DMS53 (cell line): ENCODE results near the gene PTPRM.

Source experiments
- DNase-seq: peaks from one replicate; lab custom pipeline; 2025; lab: John Stamatoyannopoulos, UW

The PTPRM gene

DNA sequence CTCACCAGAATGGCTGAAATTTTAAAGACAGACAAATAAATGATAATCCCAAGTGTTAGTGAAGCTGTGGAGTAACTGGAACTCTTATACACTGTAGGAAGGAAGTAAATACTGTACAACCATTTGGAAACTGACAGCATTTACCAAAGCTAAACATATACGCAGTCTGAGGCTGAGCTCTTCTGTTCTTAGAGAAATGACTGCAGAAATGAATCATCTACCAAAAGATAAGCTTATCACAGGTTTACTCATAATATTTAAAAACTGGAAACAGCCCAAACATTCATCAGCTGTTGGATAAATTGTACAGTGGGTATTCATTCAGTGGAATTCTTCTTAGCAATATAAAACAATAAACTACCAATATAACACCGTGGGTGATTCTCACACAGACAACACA lies 824.0 kb downstream of the PTPRM start:
- no peak for DNase-seq

DNA sequence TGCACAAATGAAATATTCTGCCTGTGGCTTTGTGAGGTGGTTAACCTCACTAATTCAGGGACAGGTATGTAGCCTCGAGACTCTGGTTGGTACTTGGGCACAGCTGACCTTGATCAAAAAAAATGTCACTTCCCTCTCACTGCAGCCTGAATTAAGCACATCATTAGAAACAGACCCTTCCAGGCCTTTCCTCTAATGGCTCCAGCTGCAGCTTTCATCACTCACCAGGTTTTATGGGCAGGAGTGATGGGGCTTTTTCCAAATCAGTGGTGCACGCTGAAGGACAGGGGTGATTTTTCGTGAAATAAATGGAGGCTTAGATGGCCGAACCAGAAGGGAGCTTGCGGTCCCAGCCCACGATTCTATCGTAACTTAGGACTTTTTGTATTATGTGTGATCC lies 829.1 kb downstream of the PTPRM start:
- no peak for DNase-seq

DNA sequence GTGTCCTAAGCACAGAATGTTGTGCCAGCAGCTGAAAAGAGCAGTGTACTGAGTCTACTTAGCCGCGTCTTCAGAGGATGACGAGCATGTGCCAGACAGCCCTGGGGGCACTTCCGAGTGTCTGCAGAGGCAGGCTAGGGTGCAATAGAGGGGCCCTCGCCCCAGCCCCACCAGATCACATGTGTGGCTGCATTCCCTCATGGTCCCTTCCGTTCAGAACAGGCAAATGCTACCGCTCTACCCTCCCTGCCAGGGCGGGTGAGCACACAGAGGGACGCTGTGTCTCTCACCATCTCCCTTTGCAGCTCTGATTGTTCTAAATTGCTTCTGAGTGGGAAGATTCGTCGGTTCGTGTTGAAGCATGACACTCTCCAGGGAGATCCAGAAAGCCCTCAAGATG lies 829.9 kb downstream of the PTPRM start:
- no peak for DNase-seq

DNA sequence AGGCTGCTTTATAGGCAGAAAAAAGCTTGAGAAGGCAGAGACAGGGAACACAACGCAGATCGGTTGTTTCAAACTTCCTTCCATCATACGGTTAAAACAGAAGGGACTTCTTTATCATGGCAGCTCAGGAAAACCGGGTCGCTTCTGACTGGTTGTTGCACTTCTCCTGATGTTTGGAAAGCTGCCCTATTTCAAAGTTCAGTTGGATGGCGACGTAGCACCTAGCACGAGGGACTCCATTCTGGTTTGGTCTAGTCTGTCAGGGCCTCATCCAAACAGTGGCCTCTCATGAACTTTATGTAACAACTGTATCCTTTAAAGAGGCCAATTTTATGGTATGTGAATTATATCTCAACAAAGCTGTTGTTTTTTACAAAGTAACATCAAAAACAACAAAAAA lies 832.0 kb downstream of the PTPRM start:
- DNase-seq: no peak

DNA sequence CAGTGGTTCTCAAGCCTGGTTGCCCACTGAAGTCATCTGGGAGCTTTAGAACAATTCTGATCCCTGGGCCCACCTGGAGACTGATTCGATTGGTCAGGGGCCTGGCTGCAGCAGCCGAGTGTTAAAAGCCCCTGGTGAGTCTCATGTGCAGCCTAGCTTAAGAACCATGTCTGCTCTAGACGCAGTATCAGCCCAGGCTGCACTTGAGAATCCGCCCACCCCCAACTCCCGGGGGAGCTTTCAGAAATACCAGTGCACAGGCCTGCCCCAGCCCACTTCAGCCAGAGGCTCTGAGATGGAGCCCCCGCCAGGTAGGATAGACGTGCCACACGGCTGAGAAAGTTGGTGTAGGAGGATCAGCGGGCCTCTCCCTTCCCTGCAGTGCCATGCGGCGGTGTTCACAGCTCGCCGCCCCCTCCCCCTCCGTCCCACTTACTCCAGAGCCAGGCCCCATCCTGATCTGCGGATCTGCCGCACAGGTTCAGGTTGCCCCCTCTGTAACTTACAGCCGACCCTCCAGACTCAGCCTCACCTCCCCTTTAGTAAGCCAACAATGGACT lies 833.2 kb downstream of the PTPRM start:
- no peak for DNase-seq

DNA sequence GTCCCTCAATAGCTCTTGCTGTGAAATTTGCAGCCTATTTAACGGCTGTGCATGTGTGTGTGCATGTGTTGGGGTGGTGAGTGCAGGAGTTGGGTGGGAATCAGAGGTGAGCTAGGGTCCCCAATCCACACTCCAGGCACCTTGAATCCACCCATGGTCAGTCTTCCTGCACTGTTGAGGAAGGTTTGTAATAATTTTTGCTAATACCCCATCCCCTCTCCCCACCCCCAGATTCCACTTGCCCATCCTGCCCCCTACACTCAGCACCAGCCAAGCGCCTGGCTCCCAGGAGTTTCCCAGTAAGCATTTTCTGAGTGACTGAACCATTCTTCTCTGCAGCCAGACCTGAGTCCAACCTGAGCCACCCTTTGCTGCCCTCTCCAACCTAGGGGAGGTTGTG lies 833.7 kb downstream of the PTPRM start:
- no peak for DNase-seq

DNA sequence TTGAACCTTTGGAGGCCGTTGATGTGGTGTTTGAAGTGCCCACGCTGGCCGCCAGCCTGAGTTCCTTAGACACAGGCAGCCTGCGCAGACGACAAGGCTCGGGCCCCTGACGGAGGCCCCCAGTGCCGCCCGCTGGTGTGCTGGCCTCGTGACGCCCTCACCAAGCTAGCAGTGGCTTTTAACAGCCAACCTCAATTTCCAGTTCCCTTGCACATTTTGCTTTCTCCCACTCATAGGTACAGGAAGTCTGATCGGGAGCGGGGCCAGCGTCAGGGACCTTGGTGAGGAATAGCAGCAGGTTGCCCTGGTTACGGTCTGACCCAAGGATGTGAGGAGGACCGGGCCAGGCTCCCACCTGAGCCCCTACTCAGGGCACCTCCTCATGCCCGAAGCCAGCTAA lies 834.5 kb downstream of the PTPRM start:
- DNase-seq: no peak

DNA sequence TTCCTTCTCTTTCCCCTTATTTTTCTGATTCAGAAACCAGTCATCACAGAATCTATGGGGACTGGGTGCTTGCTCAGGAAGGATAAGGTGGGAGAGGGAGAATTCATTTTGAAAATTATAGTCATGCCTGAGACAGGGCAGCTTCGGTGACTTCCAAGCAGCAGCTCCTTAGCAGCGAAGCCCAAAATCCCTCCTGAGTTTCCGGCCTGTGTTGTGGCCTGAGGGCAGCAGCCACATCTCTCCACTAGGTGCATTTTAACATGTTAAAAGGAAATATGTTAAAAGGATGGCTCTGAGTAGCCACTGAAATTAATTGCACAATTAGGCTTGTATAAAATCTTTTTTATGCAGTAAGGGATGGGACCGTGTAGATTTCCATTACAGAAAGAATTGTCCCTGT lies 835.1 kb downstream of the PTPRM start:
- DNase-seq: no peak

DNA sequence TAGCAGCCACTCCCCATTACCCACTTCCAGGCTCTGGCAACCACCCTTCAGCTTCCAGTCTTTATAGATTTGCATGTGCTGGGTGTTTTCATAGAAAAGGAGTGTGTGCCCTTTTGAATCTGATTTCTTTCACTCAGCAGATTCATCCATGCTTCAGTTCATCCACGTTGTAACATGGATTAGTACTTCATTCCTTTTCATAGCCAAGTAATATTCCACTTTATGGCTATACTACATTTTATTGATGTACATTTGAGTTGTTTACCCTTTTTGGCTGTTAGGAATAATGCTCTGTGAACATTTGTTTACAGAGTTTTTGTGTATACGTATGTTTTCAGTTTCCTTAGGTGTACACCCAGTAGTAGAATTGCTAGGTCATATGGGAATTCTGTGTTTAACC lies 836.6 kb downstream of the PTPRM start:
- DNase-seq: no peak

DNA sequence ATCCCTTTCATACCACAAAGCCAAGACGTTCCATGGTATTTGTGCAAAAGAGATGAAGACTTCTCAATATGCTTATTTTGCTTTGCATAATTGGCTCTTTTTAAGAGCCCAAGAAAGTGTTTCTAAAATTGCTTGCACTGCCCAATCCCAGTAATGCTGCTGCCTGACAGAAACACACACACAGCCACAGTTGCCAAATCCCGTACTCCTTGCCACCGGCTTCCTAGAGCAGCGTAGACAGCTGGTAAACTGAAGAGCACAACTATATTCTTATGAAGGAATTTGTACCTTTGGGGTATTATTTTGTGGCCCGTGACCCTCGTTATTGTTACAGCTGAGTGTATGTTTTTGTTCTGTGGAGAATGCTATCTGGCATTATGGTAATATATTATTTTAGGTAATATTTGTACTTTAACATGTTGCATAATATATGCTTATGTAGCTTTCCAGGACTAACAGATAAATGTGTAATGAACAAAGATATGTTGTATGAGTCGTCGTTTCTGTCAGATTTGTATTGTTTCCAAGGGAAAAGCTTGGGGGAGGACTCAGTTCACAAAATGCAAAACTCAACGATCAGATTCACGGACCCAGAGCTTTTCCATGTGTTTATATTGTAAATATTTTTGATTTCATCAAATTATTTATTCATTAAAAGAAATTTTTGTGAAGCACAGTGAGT lies 839.2 kb downstream of the PTPRM start:
- no peak for DNase-seq

DNA sequence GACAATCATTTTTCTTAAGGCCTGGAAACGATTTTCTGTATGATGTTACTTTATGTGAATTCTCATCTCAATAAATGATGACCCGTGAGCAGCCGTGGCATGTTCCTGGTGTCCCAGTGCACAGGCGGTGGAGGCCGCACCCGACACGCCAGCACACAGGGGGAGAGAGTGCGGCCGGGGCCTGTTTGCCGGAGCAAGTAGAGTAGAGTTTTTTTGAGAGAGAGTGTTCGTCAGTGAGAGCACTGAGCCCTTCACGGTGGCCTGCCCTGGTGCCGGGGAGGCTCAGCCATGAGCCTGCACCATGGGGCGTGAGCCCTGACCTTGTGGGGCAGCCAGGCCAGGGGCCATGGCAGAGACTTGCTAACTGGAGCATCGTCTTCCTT lies 839.7 kb downstream of the PTPRM start:
- no peak for DNase-seq

DNA sequence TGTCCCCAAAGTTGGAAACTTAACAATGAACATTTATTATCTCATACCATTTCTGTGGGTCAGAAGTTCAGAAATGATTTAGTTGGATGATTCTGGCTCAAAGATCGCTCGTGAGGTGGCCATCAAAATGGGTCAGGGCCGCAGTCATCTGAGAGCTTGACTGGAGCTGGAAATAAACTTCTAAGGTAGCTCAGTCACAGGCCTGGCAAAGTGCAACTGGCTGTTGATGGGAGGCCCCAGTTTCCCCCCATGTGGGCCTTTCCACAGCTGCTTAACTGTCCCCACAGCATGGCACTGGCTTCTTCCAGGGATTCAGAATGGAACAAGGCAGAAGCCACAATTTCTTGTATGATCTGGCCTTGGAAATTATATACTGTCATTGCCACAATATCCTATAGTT lies 842.0 kb downstream of the PTPRM start:
- no peak for DNase-seq

DNA sequence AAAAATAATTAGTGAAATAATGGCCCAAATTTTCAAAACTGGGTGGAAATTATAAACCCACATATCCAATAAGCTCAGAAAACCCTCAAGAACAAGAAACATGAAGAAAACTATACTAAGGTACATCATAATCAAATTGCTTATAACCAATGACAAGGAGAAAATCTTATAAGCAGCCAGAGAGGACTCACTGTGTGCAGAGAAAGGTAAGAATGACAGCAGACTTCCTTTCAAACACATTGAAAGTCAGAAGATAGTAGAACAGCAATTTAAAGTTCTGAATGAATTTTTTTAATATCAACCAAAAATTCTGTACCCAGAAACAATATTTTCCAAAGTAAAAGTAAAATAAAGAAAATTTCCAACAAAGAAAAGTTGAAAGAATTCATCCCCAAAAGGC lies 844.4 kb downstream of the PTPRM start:
- peak; percentile 47 for DNase-seq

DNA sequence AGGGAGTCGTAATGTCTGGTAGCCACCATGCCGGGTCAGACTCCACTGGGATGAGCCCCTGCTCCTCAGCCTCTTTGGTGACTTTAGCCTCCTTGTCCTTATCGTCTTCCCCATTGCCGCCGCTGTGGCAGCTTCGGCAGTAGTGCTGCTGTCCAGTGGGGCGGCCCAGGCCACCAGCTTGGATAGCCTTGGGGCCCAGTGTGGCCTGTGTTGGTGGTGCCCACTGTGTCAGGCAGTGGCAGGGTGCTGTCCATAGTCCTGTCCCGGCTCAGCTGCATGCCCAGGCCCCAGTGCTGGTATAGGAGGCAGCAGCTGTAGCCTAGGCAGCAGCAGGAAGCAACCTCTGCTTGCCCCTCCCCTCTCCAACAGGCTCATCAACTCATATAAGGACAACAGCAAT lies 845.0 kb downstream of the PTPRM start:
- DNase-seq: no peak

DNA sequence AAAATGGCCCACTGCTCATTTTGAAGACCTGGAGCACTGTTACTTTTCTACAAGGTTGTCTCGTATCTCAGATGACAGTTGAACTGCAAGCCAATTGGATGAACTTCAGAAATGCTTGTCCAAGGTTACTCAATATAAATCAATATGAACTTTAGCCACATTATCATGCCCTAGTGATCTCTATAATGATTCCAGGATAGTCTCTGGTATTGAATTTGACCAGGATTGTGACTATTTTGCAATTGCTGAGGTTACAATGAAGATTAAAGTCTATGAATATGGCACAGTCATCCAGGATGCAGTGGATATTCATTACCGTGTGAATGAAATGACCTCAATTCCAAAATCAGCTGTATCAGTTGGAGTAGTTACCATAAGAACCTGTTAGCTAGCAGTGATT lies 846.1 kb downstream of the PTPRM start:
- no peak for DNase-seq

DNA sequence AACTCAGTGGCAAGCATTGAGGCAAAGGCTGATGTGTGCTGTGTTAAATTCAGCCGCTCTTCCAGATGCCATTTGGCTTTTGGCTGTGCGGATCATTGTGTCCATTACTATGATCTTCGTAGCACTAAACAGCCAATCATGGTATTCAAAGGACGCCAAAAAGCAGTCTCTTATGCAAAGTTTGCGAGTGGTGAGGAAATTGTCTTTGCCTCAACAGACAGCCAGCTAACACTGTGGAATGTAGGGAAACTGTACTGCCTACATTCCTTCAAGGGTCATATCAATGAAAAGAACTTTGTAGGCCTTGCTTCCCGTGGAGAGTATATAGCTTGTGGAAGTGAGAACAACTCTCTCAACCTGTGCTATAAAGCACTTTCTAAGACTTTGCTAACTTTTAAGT lies 846.6 kb downstream of the PTPRM start:
- DNase-seq: no peak

DNA sequence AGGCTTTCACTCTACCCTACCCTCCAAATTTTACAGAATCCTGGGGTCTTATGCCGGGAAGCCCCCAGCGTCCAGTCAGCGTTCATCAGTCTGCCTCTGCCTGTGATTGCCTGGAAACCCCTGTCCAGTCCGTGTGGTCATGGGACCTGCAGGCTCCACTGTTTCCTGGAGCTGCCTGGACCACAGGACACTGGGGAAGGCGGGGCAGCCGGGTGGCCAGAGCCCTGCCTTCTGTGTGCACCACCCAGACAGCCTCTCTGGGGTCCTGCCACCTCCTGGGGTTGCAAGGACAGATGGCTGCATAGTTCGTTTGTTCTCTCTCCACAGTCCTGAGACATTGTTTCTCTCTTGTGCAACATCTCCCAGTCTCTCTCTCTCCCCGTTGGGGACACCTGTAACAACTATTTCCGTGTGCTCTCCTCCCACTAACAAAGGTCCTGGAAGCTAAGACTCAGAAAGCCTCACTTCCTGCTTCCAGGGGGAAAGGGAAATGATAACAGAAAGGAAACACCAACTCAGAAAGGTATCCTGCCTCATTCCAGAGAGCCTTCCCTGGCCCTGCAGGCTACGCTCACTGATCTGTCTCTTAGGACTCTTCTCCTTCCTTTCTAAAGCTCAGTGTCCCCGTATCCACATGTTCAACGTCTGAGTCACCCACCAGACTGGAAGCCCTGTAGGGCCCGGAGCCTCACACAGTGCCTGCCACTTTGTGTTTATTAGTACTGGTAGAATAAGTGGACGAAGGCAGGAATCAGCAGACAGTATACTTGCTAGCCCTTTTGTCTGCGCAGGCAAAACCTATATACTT lies 849.3 kb downstream of the PTPRM start:
- no peak for DNase-seq

DNA sequence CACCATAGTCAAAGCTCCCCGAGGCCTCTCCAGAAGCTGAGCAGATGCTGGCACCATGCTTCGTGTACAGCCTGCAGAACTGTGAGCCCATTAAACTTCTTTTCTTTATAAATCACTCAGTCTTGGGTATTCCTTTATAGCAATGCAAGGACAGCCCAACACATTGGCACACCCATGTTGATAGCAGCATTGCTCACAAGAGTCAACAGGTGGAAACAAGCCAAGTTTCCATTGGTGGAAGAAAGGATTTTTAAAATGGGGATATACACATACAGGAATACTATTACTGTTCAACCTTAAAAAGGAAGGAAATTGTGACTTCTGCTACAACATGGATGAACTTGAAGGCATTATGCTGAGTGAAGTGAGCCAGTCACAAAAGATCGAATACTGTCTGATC lies 855.3 kb downstream of the PTPRM start:
- DNase-seq: no peak

DNA sequence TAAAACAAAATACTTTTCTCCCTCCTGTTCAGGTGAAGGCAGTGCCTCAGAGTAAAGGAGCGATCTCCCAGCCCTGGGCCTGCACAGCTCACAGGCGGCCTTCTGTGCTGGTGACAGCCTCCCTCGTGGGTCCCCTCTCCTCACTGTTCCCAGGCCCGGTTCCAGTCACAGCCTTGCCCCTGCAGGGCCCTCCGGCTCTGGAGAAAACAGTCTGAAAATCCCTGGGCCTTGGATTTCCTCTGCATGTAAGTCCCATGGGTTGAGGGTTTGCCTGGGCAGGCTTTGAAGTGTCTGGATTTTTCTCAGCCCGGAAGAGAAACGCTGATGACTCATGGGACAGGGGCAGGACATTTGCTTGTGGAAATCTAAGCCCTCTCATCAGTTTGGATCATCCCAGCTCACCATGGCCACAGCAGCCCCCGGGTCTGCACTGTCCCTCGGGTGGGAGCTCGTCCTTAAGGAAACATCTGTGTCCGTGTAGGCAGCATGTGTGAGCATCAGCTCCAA lies 856.0 kb downstream of the PTPRM start:
- DNase-seq: peak; percentile 71

DNA sequence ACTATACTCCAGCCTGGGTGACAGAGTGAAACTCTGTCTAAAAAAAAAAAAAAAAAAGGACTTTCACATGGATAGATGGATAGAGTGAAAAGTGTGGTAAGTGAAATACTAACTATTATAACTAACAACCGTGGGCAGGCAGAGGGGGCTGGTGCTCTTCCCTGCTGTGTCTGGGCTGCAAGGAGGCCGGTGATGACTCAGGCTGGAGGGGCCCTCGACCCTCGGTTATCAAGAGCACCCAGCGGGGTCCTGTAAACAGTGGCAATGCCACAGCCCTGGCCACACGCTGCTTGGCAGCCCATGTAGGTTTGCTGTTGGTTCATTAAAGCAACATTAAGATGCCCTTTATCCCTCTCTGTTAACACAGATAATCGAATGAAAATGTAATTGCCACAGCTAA lies 857.4 kb downstream of the PTPRM start:
- DNase-seq: no peak

DNA sequence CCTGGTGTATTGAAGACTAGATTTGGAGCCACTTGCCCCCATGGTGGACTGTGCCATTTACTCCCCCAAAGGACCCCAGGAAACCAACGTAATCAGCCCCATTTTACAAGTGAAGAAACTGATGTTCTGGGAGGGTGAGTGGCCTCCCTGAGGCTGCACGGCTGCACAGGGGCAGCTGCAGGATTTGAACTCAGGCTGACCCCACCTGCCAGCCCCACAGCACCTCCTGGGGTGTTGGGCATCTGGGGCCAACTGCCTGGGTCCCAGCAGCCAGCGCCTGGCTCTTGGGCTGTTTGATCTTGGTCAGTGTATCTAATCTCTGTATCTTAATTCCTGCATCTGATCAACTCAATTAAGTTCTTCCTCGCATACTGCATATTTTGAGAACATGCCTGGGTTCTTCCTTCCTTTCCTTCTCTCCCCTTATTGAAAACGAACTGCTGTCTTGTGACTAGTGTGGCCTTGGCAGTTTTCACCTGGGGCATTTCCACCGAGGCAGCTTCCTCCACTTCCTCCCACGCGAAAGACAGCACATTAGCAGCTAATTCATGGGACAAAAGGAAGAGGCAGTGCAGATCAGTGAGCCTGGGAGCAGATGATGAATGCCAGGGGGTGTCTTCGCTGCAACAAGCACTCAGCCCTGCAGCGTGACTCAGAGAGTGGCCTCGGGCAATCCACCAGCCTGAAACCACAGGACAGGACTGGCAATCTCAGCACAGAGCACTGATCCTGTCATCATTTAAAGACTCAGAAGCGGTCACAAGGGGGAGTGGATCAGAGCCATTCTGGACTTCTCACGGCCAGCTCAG lies 858.0 kb downstream of the PTPRM start:
- no peak for DNase-seq

DNA sequence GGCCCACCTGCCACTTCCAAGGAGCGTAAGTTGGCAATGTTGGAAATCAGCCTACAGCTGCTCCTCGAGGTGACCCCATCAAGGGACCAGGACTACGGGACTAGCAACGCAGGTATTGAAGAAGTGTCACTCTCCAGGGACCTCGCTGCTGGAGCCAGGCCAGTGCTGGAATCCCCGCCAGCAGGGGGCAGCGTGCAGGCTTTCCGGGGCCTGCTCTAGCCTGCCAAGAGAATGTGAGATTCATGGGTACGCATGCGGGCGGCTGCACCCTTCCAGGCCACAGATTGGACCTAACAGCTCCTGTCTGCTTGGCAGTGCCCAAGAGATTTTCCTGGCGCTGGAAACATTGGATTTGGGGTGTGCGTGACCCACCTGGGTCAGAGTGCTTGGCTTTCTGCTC lies 859.3 kb downstream of the PTPRM start:
- peak; percentile 46 for DNase-seq

DNA sequence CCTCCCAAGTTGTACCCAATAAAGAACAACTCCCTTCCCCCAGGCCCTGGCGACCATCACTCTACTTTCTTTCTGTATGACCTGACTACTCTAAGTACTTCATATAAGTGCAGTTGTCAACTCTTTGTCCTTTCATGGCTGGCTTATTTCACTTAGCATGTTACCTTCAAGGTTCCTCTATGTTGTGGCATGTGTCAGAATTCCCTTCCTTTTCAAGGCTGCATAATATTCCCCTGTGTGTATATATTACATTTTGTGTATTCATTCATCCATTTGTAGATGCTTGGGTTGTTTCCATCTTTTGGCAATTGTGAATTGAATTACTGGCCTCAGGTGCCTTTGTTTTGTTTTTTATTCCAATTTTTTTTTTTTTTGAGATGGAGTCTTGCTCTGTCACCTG lies 860.2 kb downstream of the PTPRM start:
- no peak for DNase-seq
